Measurements from ENCODE around the gene C14orf93. TPM values are rescaled to one million over a fixed set of nuclear protein-coding genes. Genes with fewer than 3 reads are reported as not detected.

C14orf93 gene
- total and polyA plus RNA-seq, 9 of the 15 experiments (the other 6 are each of a cell fraction or from before 2014, with no cell fraction given) = 2.2 to 22.4 (median 16.1) TPM

DNA sequence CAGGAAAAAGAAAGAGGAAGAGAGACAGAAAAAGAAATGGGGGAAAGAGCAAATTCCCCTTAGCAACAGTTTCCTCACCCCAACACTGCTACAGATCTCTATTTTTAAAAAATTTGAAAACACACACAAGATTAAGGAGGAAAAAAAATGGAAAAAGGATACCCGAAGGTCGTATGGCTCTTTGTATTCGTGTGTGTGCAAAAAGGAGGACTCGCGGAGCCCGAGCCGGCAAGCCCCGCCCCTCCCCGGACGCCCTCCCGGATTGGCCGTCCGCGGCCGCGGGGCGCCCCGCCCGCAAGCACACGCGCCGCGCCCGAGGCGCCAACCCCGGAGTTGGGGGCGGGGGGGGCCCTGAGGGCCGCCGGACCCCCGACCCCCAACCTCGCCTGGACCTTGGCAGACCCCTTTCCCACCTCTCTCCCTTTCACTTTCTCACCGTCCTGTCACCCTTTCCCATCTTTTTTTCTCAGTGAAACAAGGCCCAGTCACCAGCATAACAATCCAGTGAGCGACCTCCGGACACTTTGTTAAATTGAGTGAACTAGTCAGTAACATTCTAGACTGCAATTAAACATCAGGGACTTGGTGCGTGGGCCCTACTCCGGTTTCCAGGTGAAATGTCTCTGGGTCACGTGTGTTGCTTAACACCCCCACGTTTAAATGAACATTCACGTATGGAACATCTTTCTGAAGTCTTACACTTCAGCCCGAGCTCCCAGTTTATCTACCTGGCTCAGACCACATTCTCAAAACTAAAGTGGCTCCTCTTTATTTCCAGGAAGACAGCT, at the start of gene C14orf93 (continued):
- TF ChIP-seq, protein P1, sequence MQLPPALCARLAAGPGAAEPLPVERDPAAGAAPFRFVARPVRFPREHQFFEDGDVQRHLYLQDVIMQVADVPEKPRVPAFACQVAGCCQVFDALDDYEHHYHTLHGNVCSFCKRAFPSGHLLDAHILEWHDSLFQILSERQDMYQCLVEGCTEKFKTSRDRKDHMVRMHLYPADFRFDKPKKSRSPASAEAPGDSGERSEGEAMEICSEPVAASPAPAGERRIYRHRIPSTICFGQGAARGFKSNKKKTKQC (CRISPR knock-in tag; IDR thresholded peaks at IDR 0.05) = no peak
- TF ChIP-seq PHF20 (IDR thresholded peaks at IDR 0.05; ENCODE audit: partially characterized antibody) (peak; percentile 10), MAFG (tag; conservative IDR thresholded peaks at IDR 0.05) (no peak), CCNT2 (IDR thresholded peaks at IDR 0.05; ENCODE audit: borderline replicate concordance, extremely low read depth, insufficient read length, low read depth, low read length) (peak; percentile 82), IFI16 (CRISPR knock-in tag; IDR thresholded peaks at IDR 0.05) (no peak), NR3C1 (CRISPR knock-in tag; IDR thresholded peaks at IDR 0.05) (no peak), ILF3 (IDR thresholded peaks at IDR 0.05; ENCODE audit: borderline replicate concordance) (no peak), E2F3 (CRISPR knock-in tag; IDR thresholded peaks at IDR 0.05) (no peak), ATF1 (CRISPR knock-in tag; IDR thresholded peaks at IDR 0.05) (no peak), ATF1 (tag; IDR thresholded peaks at IDR 0.05) (peak; percentile 55; the same call in 1 of the 2 replicates), CREM (IDR thresholded peaks at IDR 0.05; ENCODE audit: low read depth) (no peak; the same call in 1 of the 2 replicates), POLR3A (IDR thresholded peaks at IDR 0.05; ENCODE audit: borderline replicate concordance, extremely low read depth, insufficient read depth, insufficient read length) (no peak)
- TF ChIP-seq, protein P2, sequence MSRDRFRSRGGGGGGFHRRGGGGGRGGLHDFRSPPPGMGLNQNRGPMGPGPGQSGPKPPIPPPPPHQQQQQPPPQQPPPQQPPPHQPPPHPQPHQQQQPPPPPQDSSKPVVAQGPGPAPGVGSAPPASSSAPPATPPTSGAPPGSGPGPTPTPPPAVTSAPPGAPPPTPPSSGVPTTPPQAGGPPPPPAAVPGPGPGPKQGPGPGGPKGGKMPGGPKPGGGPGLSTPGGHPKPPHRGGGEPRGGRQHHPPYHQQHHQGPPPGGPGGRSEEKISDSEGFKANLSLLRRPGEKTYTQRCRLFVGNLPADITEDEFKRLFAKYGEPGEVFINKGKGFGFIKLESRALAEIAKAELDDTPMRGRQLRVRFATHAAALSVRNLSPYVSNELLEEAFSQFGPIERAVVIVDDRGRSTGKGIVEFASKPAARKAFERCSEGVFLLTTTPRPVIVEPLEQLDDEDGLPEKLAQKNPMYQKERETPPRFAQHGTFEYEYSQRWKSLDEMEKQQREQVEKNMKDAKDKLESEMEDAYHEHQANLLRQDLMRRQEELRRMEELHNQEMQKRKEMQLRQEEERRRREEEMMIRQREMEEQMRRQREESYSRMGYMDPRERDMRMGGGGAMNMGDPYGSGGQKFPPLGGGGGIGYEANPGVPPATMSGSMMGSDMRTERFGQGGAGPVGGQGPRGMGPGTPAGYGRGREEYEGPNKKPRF (IDR thresholded peaks at IDR 0.05; ENCODE audit: low read depth, low read length) = no peak
- TF ChIP-seq, protein P3, sequence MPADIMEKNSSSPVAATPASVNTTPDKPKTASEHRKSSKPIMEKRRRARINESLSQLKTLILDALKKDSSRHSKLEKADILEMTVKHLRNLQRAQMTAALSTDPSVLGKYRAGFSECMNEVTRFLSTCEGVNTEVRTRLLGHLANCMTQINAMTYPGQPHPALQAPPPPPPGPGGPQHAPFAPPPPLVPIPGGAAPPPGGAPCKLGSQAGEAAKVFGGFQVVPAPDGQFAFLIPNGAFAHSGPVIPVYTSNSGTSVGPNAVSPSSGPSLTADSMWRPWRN (IDR thresholded peaks at IDR 0.05; ENCODE audit: low read depth) = peak; percentile 55; the same call in 1 of the 2 replicates
- TF ChIP-seq, protein P4, sequence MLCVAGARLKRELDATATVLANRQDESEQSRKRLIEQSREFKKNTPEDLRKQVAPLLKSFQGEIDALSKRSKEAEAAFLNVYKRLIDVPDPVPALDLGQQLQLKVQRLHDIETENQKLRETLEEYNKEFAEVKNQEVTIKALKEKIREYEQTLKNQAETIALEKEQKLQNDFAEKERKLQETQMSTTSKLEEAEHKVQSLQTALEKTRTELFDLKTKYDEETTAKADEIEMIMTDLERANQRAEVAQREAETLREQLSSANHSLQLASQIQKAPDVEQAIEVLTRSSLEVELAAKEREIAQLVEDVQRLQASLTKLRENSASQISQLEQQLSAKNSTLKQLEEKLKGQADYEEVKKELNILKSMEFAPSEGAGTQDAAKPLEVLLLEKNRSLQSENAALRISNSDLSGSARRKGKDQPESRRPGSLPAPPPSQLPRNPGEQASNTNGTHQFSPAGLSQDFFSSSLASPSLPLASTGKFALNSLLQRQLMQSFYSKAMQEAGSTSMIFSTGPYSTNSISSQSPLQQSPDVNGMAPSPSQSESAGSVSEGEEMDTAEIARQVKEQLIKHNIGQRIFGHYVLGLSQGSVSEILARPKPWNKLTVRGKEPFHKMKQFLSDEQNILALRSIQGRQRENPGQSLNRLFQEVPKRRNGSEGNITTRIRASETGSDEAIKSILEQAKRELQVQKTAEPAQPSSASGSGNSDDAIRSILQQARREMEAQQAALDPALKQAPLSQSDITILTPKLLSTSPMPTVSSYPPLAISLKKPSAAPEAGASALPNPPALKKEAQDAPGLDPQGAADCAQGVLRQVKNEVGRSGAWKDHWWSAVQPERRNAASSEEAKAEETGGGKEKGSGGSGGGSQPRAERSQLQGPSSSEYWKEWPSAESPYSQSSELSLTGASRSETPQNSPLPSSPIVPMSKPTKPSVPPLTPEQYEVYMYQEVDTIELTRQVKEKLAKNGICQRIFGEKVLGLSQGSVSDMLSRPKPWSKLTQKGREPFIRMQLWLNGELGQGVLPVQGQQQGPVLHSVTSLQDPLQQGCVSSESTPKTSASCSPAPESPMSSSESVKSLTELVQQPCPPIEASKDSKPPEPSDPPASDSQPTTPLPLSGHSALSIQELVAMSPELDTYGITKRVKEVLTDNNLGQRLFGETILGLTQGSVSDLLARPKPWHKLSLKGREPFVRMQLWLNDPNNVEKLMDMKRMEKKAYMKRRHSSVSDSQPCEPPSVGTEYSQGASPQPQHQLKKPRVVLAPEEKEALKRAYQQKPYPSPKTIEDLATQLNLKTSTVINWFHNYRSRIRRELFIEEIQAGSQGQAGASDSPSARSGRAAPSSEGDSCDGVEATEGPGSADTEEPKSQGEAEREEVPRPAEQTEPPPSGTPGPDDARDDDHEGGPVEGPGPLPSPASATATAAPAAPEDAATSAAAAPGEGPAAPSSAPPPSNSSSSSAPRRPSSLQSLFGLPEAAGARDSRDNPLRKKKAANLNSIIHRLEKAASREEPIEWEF (CRISPR knock-in tag; IDR thresholded peaks at IDR 0.05) = no peak
- TF ChIP-seq, protein P5, sequence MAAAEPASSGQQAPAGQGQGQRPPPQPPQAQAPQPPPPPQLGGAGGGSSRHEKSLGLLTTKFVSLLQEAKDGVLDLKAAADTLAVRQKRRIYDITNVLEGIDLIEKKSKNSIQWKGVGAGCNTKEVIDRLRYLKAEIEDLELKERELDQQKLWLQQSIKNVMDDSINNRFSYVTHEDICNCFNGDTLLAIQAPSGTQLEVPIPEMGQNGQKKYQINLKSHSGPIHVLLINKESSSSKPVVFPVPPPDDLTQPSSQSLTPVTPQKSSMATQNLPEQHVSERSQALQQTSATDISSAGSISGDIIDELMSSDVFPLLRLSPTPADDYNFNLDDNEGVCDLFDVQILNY (CRISPR knock-in tag; IDR thresholded peaks at IDR 0.05) = no peak
